Fibroblast of skin of right quadriceps (primary cell): ENCODE measurements around the gene CNOT6.

Source experiments
- DNase-seq: peaks from one replicate; pipeline ENCODE4 v3.0.0-alpha.2; 2013

Gene CNOT6

GRCh38 chr5:180586204-180586603 is 92.0 kb downstream of the CNOT6 start:
- no peak for DNase-seq

- no peak for DNase-seq
Measured at GRCh38 chr5:180586870-180587269, 92.7 kb downstream of the CNOT6 start.

- DNase-seq, result no peak
Measured at GRCh38 chr5:180589771-180590542, 95.8 kb downstream of the CNOT6 start.

- no peak for DNase-seq
Measured at GRCh38 chr5:180590543-180591310, 96.5 kb downstream of the CNOT6 start.

- no peak for DNase-seq
Measured at GRCh38 chr5:180591311-180591887, 97.2 kb downstream of the CNOT6 start, which contains the start of gene SCGB3A1. Gene SCGB3A1, minus strand, starts transcription at chr5:180591499. Its CDS starts 37 bp downstream, at chr5:180591462.

- no peak for DNase-seq
Measured at GRCh38 chr5:180592176-180592575, 98.0 kb downstream of the CNOT6 start.

GRCh38 chr5:180593446-180594206 is 99.4 kb downstream of the CNOT6 start:
- no peak for DNase-seq

- DNase-seq, result no peak
Measured at GRCh38 chr5:180594311-180595045, 100.3 kb downstream of the CNOT6 start.

GRCh38 chr5:180595046-180595379 is 100.8 kb downstream of the CNOT6 start:
- DNase-seq, result no peak

GRCh38 chr5:180595381-180596114 is 101.4 kb downstream of the CNOT6 start:
- DNase-seq, result no peak

- no peak for DNase-seq
Measured at GRCh38 chr5:180596115-180596667, 102.0 kb downstream of the CNOT6 start.

GRCh38 chr5:180596668-180597231 is 102.6 kb downstream of the CNOT6 start:
- no peak for DNase-seq

GRCh38 chr5:180598316-180598701 is 104.1 kb downstream of the CNOT6 start:
- DNase-seq, result no peak

GRCh38 chr5:180598797-180599589 is 104.8 kb downstream of the CNOT6 start:
- no peak for DNase-seq

GRCh38 chr5:180599590-180599914 is 105.4 kb downstream of the CNOT6 start:
- no peak for DNase-seq

GRCh38 chr5:180599981-180600553 is 105.9 kb downstream of the CNOT6 start:
- no peak for DNase-seq

- DNase-seq, result no peak
Measured at GRCh38 chr5:180600554-180601041, 106.4 kb downstream of the CNOT6 start.

GRCh38 chr5:180601591-180602480 is 107.7 kb downstream of the CNOT6 start:
- no peak for DNase-seq
